HepG2 (cell line): ENCODE measurements around the gene PDLIM5. TPM values are rescaled to one million over a fixed set of nuclear protein-coding genes. Genes with fewer than 3 reads are reported as not detected.

Experiments
- BRF2 ChIP-seq: sonication (generic); formaldehyde crosslinking; IDR thresholded peaks from 2 replicates; pipeline ENCODE4 v1.8.1; 2022; ENCODE audit warnings: mild to moderate bottlenecking, missing genetic modification reagents
- CENPBD1 ChIP-seq: sonication (generic); formaldehyde crosslinking; IDR thresholded peaks from 2 replicates; pipeline ENCODE4 v1.8.0; 2022; ENCODE audit warnings: missing genetic modification reagents, low read depth, mild to moderate bottlenecking, borderline replicate concordance
- GABPB1 ChIP-seq: IDR thresholded peaks from 2 replicates; pipeline ENCODE4 v1.6.1; 2016; ENCODE audit warnings: mild to moderate bottlenecking, missing genetic modification reagents, moderate library complexity, missing compliant biosample characterization
- IKZF4 ChIP-seq: sonication (generic); formaldehyde crosslinking; IDR thresholded peaks from 2 replicates; pipeline ENCODE4 v1.5.1; 2020; ENCODE audit warnings: borderline replicate concordance, mild to moderate bottlenecking, low read depth, missing genetic modification reagents; ENCODE audit errors: not compliant biosample characterization
- IRX3 ChIP-seq: sonication (generic); formaldehyde crosslinking; IDR thresholded peaks from 2 replicates; pipeline ENCODE4 v1.8.1; 2023; ENCODE audit warnings: mild to moderate bottlenecking, low read depth, missing genetic modification reagents, borderline replicate concordance
- LCORL ChIP-seq, 2 experiments: fragments of 450-650 bp in 1 of 2; sonication (generic) in 1 of 2; formaldehyde crosslinking in 1 of 2; IDR thresholded peaks; 2 replicates each; pipeline versions ENCODE4 v1.5.0 to v1.6.1; 2017 to 2020; ENCODE audit warnings: antibody characterized with exemption in 1 of 2, missing genetic modification reagents in 1 of 2
- NFIC ChIP-seq: IDR thresholded peaks from 2 replicates; pipeline ENCODE4 v1.6.1; 2012; ENCODE audit warnings: mild to moderate bottlenecking, low read length, inconsistent platforms
- PRDM10 ChIP-seq: sonication (generic); formaldehyde crosslinking; IDR thresholded peaks from 2 replicates; pipeline ENCODE4 v1.4.0; 2020; ENCODE audit warnings: low read depth, missing genetic modification reagents
- SAP130 ChIP-seq: IDR thresholded peaks from 2 replicates; pipeline ENCODE4 v1.6.1; 2016; ENCODE audit warnings: low read depth
- TFDP1 ChIP-seq: IDR thresholded peaks from 2 replicates; pipeline ENCODE4 v1.6.1; 2016; ENCODE audit warnings: missing compliant biosample characterization, missing genetic modification reagents, borderline replicate concordance
- ZBTB3 ChIP-seq: sonication (generic); formaldehyde crosslinking; IDR thresholded peaks from 2 replicates; pipeline ENCODE4 v1.4.0; 2020; ENCODE audit warnings: low read depth, mild to moderate bottlenecking, moderate library complexity, missing genetic modification reagents, borderline replicate concordance
- ZC3H13 ChIP-seq: sonication (generic); formaldehyde crosslinking; IDR thresholded peaks from 2 replicates; pipeline ENCODE4 v1.8.1; 2023; ENCODE audit warnings: mild to moderate bottlenecking, missing genetic modification reagents, moderate library complexity
- ZMYM4 ChIP-seq: sonication (generic); formaldehyde crosslinking; IDR thresholded peaks from 2 replicates; pipeline ENCODE4 v1.8.1; 2023; ENCODE audit warnings: mild to moderate bottlenecking, missing genetic modification reagents
- ZNF3 ChIP-seq: IDR thresholded peaks from 2 replicates; pipeline ENCODE4 v1.7.0; 2017; ENCODE audit warnings: inconsistent platforms
- ZNF556 ChIP-seq: sonication (generic); formaldehyde crosslinking; IDR thresholded peaks from 2 replicates; pipeline ENCODE4 v1.4.0; 2020; ENCODE audit warnings: mild to moderate bottlenecking, missing genetic modification reagents, borderline replicate concordance
- ZNF576 ChIP-seq: sonication (generic); formaldehyde crosslinking; IDR thresholded peaks from 2 replicates; pipeline ENCODE4 v1.4.0; 2020; ENCODE audit warnings: mild to moderate bottlenecking, missing genetic modification reagents
- ZNF609 ChIP-seq: sonication (generic); formaldehyde crosslinking; IDR thresholded peaks from 2 replicates; pipeline ENCODE4 v1.4.0; 2020; ENCODE audit warnings: mild to moderate bottlenecking, missing genetic modification reagents, borderline replicate concordance
- ZNF841 ChIP-seq: sonication (generic); formaldehyde crosslinking; IDR thresholded peaks from 2 replicates; pipeline ENCODE4 v1.8.1; 2023; ENCODE audit warnings: missing genetic modification reagents, borderline replicate concordance
- polyA plus RNA-seq, 8 experiments: library from polyadenylated mRNA; depleted of rRNA in 3 of 8; stranded (reverse) in 7 of 8; unstranded in 1 of 8; fragments of >200 nt; fragmentation: Illumina TruSeq in 4 of 8; extraction: Trizol in 4 of 8; gene quantifications; 2 replicates each; pipeline versions ENCODE4 v1.2.1 to v1.2.3, GENCODE V29; 2011 to 2016; ENCODE audit warnings: low read depth in 4 of 8, missing spikeins in 1 of 8, mixed read lengths in 1 of 8; ENCODE audit not compliant: insufficient read depth in 1 of 8
- total RNA-seq, 5 experiments: library from RNA; depleted of rRNA; stranded (reverse); fragments of >200 nt; fragmentation: Illumina TruSeq; extraction: Trizol; gene quantifications; 2 replicates each; pipeline ENCODE4 v1.2.3, GENCODE V29; 2016; ENCODE audit warnings: low read depth in 1 of 5

Gene PDLIM5
- total and polyA plus RNA-seq, 2 of the 13 experiments (the other 11 are each of a cell fraction or from before 2014, with no cell fraction given) = 52.8 to 119 TPM

- TF ChIP-seq TFDP1 (CRISPR knock-in tag) (no peak), GABPB1 (CRISPR knock-in tag) (peak; percentile 30; the same call in 1 of the 2 replicates), BRF2 (CRISPR knock-in tag) (0 out of 2 replicates have a peak, but pooled peaks have one; percentile 30), LCORL (IDR thresholded peaks at IDR 0.05) (no peak), LCORL (CRISPR knock-in tag; IDR thresholded peaks at IDR 0.05) (no peak), ZBTB3 (CRISPR knock-in tag) (no peak), NFIC (no peak), ZNF556 (CRISPR knock-in tag) (no peak), ZMYM4 (CRISPR knock-in tag) (no peak), IRX3 (CRISPR knock-in tag) (no peak), ZNF576 (CRISPR knock-in tag) (no peak), ZNF3 (CRISPR knock-in tag) (no peak), ZNF841 (CRISPR knock-in tag) (no peak), CENPBD1 (CRISPR knock-in tag) (no peak), IKZF4 (CRISPR knock-in tag) (no peak), PRDM10 (CRISPR knock-in tag) (no peak), SAP130 (CRISPR knock-in tag) (peak; percentile 72), ZC3H13 (CRISPR knock-in tag) (no peak), ZNF609 (CRISPR knock-in tag) (no peak)
Measured at GRCh38 chr4:94455081-94455480, 3.3 kb downstream of the PDLIM5 start (continued).
